Activated naive CD4-positive, alpha-beta T cell treated with anti-CD3 and anti-CD28 coated beads, Interleukin-2, amount 50 U/mL, for 24 hours (primary cell): ENCODE results near the gene EARS2.

Experiments used
- H3K27ac Mint-ChIP-seq: one replicate; pipeline ENCODE4 v1.8.0; 2021; ENCODE audit warnings: mild to moderate bottlenecking, mixed read lengths
- H3K27me3 Mint-ChIP-seq: one replicate; pipeline ENCODE4 v1.8.0; 2021; ENCODE audit warnings: mixed read lengths
- H3K36me3 Mint-ChIP-seq: one replicate; pipeline ENCODE4 v1.8.0; 2021; ENCODE audit warnings: mixed read lengths
- H3K4me1 Mint-ChIP-seq: one replicate; pipeline ENCODE4 v1.8.0; 2021; ENCODE audit warnings: mixed read lengths
- H3K4me3 Mint-ChIP-seq: one replicate; pipeline ENCODE4 v1.8.0; 2021; ENCODE audit warnings: mild to moderate bottlenecking, mixed read lengths
- H3K9me3 Mint-ChIP-seq: one replicate; pipeline ENCODE4 v1.8.0; 2021; ENCODE audit warnings: mixed read lengths

The EARS2 gene

DNA sequence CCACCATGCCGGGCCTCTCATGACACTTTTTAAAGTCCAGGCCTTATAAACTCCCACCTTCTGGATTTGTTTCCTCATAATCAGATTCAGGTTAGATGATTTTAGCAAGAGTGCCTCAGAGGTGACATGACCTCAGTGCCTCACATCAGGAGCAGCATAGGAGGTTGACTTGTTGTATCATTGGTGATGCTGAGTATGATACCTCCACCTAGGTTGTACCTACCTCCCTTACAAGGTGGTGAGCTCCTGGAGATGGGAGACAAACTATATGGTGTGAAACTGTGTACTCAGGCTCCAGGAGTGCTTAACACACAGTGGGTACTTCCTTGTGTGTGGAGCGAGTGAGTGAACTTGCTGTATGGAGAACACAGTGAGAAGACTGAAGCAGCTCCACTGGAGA is 20.3 kb upstream of the EARS2 start:
- H3K9me3 Mint-ChIP-seq, result no peaks in the 10 kb centered on the region
- H3K27me3 Mint-ChIP-seq, result no peaks in the 10 kb centered on the region
- peaks cover 5% of the 10 kb centered on the region for H3K36me3 Mint-ChIP-seq
- H3K4me3 Mint-ChIP-seq, result no peak overlapping the region
- no peaks in the 10 kb centered on the region for H3K4me1 Mint-ChIP-seq
- H3K27ac Mint-ChIP-seq, result no peak overlapping the region

DNA sequence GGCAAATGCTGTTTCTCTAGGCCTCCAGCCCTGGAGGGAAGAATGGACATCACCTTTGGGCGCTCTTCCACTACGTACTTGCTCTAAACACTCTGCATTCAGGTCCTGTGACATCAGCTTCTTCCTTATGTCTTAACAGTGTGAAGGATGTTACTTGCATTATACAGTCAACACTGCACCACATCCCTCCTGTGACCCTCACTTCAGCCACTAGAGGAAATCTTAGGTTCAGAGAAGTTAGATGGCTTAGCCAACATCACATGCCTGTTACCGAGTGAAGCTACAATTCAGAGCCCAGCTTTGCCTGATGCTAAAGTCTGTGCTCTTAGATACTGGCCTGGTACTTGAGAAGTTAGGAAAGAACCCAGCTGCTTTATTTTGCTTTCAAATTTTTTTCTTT is 18.7 kb upstream of the EARS2 start:
- Mint-ChIP-seq H3K27ac (no peak overlapping the region), H3K36me3 (peaks cover 7% of the 10 kb centered on the region), H3K4me3 (no peak overlapping the region), H3K27me3 (no peaks in the 10 kb centered on the region), H3K4me1 (no peaks in the 10 kb centered on the region), H3K9me3 (no peaks in the 10 kb centered on the region)

DNA sequence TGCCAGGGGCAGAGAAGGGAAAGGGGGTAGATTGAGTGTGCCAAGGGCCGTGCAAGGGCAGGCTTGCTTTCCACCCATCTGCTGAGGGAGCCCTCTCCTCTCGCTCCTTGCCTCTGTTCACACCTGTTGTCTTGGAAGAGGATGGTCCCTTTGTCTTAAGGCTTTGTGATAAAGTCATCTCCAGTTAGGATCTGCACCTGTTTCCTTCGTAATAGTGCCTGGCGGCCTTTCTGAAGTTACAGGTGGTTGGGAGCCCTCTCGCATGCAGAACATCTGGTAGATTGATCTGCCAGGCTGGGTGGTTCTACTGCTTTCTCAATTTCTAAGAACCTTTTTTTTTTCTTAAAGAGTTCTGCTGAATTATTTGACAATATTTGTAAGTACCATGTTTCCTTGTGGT is 16.7 kb upstream of the EARS2 start:
- H3K36me3 Mint-ChIP-seq, result peaks cover 7% of the 10 kb centered on the region
- no peak overlapping the region for H3K27ac Mint-ChIP-seq

DNA sequence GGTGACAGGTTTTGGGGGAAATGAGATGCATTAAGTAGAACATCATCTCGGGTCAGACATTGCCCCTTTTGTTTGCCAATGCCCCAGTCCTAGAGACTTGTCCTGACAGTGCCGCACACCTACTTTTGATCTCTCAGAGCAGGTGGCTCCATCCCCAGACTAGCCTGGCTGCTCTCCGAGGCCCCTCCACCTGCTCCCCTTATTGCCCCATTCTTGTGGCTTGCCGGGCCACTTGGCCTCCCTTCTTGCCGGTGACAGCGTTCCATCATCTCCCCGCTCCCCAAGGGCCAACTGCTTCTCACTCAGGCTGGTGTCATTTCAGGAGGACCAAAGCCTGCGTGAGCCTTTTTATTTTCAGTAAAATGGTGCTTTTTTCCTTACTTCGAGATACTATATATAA is 15.2 kb upstream of the EARS2 start:
- H3K4me3 Mint-ChIP-seq, result no peak overlapping the region
- no peaks in the 10 kb centered on the region for H3K4me1 Mint-ChIP-seq
- no peaks in the 10 kb centered on the region for H3K27me3 Mint-ChIP-seq
- no peak overlapping the region for H3K27ac Mint-ChIP-seq
- no peaks in the 10 kb centered on the region for H3K9me3 Mint-ChIP-seq
- H3K36me3 Mint-ChIP-seq, result peaks cover 7% of the 10 kb centered on the region

More for the DNA sequence above, 16.7 kb upstream of the EARS2 start:
- Mint-ChIP-seq H3K9me3 (no peaks in the 10 kb centered on the region), H3K4me3 (no peak overlapping the region), H3K27me3 (no peaks in the 10 kb centered on the region), H3K4me1 (no peaks in the 10 kb centered on the region)

DNA sequence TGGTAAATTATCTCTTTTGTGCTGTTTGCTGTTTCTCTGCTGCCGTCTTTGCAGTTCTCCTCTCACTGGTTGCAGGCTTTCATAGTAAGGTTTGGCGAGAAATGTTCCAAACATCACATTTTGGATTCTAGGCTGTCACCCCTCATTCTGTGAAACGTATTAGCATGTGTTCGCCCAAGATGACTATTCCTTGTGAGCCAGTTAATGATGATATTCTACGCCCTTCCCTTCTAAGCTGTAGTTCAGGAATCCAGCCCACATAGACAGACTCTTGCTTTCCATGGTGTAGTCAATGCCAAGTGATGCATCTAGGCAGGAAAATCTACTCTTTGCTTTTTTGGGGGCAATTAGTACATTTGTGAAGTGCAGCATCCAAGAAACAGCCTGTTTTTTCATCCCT is 14.7 kb upstream of the EARS2 start:
- peaks cover 7% of the 10 kb centered on the region for H3K36me3 Mint-ChIP-seq
- no peaks in the 10 kb centered on the region for H3K27me3 Mint-ChIP-seq
- no peak overlapping the region for H3K27ac Mint-ChIP-seq

DNA sequence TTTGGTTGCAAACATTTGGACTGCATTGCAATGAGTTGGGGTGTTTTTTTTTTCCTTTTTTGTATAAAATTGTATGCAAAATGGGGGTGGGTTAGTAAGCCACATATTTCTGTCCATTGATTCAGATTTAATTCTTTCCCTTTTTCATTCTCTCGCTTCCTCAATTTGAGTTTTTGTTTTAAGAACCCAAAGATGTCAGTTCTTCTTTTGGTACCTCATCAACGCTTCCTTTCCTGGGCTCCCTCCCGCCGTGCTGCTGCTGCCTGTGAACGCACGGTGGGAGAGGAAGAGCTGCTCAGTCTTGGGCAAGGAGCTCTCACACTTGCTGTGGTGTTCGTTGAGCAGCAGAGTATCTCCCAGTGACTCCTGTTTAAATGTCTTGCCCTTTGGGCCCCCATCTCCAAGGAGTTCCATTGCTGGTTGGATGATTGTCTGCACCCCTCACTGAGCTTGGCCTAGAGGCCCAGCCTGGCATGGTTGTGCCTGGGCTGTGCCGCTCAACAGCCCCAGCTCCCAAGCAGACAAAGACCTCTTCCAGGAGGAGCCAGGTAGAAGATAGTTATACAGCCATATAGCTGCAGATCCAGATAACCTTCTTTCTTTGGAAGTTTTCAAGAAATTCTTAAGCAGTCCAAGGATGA is 14.0 kb upstream of the EARS2 start:
- Mint-ChIP-seq H3K27ac (no peak overlapping the region), H3K4me1 (no peaks in the 10 kb centered on the region), H3K27me3 (no peaks in the 10 kb centered on the region), H3K9me3 (no peaks in the 10 kb centered on the region), H3K4me3 (no peak overlapping the region), H3K36me3 (peaks cover 7% of the 10 kb centered on the region)

More for the DNA sequence above, 14.7 kb upstream of the EARS2 start:
- Mint-ChIP-seq H3K4me1 (no peaks in the 10 kb centered on the region), H3K4me3 (no peak overlapping the region), H3K9me3 (no peaks in the 10 kb centered on the region)

DNA sequence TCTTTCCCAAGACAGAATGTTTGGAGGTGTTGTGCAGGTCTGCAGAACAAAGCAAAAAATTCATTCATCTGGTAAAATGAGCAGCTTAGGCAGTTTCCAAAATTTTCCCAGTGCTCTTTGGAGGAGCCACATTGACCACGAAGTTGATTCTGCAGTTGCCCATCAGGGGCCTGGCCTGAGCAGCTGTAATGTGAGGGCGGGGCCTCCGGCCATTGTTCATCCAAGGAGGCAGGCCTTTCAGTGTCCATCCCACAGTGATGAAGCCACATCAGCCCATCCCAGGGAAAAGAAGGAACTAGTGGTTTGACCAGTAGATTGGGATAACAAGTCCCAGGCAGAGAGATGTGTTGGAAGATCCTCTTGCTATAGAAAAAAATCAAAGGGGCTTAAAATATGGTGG is 10.5 kb upstream of the EARS2 start:
- Mint-ChIP-seq H3K4me3 (no peak overlapping the region), H3K4me1 (no peaks in the 10 kb centered on the region), H3K36me3 (peaks cover 13% of the 10 kb centered on the region), H3K27ac (no peak overlapping the region), H3K27me3 (no peaks in the 10 kb centered on the region), H3K9me3 (no peaks in the 10 kb centered on the region)

DNA sequence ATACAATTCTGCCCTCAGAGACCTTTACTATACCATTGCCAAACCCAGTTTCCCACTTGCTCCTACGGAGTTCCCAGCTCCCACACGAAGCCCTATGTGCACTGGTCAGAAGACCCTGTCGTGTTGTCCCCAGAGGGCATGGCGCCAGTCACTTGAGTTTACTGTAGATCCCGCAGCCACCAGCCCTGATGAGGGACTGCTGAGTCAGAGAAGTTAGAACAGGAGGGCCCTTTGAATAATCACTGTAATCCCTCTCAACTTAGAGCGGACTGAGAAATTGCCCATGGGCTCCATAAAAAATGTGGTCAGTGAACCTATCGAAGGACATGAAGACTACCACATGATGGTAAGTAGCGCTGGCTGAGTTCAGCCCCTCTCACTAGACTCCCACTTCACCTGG is 9.6 kb upstream of the EARS2 start:
- no peaks in the 10 kb centered on the region for H3K27me3 Mint-ChIP-seq
- peaks cover 15% of the 10 kb centered on the region for H3K36me3 Mint-ChIP-seq
- no peak overlapping the region for H3K27ac Mint-ChIP-seq
- H3K4me1 Mint-ChIP-seq, result no peaks in the 10 kb centered on the region
- no peak overlapping the region for H3K4me3 Mint-ChIP-seq
- H3K9me3 Mint-ChIP-seq, result no peaks in the 10 kb centered on the region

DNA sequence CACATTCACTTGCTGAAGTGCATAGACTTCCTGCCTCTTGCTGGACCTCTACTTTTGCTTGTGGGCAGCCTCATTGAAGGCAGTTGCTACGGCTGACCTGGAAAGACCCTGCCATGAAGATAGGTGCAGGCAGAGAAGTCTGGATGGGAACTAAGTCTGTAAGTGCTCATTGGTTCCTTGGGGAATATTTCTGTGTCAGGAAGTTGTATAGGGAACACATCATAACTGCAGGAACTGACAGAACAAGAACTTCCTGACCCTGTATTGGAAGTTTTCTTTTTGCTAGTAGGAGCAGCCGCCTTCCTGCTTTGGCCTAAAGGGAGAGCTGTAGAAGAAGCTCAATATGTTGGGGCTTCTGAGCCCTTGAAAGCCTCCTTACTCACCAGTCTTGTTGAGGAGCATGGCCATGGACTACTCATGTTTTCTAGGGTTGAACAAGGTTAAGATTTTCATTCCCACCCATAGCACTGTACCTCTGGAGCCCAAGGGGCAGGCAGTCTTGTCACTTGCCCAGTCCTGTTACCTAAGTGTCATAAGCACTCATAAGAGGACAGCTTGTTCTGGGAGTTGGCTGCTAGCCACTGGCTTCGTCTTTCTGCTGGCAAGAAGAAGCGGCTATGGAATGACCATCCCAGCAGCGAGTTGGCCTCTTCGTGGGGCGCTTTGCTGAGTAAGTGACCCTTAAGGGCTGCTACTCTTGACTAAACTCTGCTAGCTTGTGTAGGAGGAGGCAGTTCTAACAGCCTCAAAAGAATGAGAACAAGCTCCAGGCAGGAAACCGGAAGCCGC is 7.6 kb upstream of the EARS2 start:
- H3K36me3 Mint-ChIP-seq, result peaks cover 13% of the 10 kb centered on the region
- no peaks in the 10 kb centered on the region for H3K9me3 Mint-ChIP-seq
- peaks cover 10% of the 10 kb centered on the region for H3K4me1 Mint-ChIP-seq
- no peak overlapping the region for H3K27ac Mint-ChIP-seq
- H3K27me3 Mint-ChIP-seq, result no peaks in the 10 kb centered on the region
- H3K4me3 Mint-ChIP-seq, result no peak overlapping the region

DNA sequence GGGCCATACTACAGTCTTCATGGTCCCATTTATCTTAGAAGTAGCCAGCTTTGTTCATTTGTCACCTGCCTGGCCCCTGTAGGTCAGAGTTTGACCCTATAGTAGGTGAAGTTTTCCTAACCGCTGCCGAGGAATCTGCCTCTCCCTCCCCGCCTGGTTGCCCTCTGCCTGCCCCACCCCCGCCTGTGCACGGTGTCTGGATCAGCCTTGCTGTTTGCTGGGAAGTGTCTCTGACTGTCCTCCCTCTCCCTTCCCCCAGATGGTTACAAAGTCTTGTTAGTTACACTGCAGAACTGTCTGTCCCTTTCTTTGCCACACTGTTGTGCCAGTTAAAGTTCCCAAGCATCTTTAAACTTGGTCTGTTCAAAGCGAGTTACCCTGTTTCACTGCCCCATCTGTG is 6.0 kb upstream of the EARS2 start:
- peaks cover 25% of the 10 kb centered on the region for H3K4me1 Mint-ChIP-seq
- no peak overlapping the region for H3K27ac Mint-ChIP-seq
- no peak overlapping the region for H3K4me3 Mint-ChIP-seq
- no peaks in the 10 kb centered on the region for H3K27me3 Mint-ChIP-seq
- H3K9me3 Mint-ChIP-seq, result no peaks in the 10 kb centered on the region
- peaks cover 10% of the 10 kb centered on the region for H3K36me3 Mint-ChIP-seq

DNA sequence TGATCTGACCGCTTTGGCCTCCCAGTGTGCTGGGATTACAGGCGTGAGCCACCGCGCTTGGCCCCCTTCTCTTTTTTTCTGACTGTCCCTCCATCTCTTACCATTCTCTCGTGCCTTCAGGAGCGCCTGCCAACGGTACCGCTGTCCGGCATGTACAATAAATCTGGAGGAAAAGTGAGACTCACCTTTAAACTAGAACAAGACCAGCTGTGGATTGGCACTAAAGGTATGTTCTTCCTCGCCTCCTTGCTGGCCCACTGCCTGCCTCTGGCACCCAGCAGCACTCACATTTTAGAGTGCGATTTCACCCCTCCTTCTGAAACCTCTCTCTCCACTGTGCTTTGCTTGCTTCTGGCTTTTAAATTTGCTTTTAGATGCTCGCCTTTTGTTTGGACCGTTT is 5.4 kb upstream of the EARS2 start:
- H3K4me3 Mint-ChIP-seq, result no peak overlapping the region

DNA sequence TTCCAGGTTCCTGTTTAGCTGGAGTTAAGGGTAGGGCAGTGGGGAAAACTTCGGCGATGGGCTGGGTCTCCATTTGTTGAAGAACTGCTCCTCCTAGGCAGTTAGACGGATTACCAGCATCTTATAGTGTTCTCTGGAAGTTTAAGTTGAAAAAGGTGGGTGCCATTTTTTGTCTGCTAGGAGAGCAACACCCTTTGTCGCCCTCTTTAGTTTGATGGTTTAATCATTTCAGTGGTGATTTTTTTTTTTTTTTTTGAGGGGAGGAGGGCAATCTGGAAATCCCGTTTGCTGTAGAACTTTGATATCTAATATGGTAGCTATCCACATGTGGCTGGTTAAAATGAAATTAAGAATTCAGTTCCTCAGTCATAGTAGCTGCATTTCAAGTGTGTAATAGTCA is 4.4 kb upstream of the EARS2 start:
- no peaks in the 10 kb centered on the region for H3K9me3 Mint-ChIP-seq
- no peak overlapping the region for H3K27ac Mint-ChIP-seq
- peaks cover 30% of the 10 kb centered on the region for H3K4me1 Mint-ChIP-seq
- H3K27me3 Mint-ChIP-seq, result no peaks in the 10 kb centered on the region
- H3K36me3 Mint-ChIP-seq, result peaks cover 13% of the 10 kb centered on the region
- no peak overlapping the region for H3K4me3 Mint-ChIP-seq

More for the DNA sequence above, 5.4 kb upstream of the EARS2 start:
- Mint-ChIP-seq H3K27me3 (no peaks in the 10 kb centered on the region), H3K9me3 (no peaks in the 10 kb centered on the region), H3K4me1 (peaks cover 25% of the 10 kb centered on the region), H3K36me3 (peaks cover 10% of the 10 kb centered on the region), H3K27ac (no peak overlapping the region)

DNA sequence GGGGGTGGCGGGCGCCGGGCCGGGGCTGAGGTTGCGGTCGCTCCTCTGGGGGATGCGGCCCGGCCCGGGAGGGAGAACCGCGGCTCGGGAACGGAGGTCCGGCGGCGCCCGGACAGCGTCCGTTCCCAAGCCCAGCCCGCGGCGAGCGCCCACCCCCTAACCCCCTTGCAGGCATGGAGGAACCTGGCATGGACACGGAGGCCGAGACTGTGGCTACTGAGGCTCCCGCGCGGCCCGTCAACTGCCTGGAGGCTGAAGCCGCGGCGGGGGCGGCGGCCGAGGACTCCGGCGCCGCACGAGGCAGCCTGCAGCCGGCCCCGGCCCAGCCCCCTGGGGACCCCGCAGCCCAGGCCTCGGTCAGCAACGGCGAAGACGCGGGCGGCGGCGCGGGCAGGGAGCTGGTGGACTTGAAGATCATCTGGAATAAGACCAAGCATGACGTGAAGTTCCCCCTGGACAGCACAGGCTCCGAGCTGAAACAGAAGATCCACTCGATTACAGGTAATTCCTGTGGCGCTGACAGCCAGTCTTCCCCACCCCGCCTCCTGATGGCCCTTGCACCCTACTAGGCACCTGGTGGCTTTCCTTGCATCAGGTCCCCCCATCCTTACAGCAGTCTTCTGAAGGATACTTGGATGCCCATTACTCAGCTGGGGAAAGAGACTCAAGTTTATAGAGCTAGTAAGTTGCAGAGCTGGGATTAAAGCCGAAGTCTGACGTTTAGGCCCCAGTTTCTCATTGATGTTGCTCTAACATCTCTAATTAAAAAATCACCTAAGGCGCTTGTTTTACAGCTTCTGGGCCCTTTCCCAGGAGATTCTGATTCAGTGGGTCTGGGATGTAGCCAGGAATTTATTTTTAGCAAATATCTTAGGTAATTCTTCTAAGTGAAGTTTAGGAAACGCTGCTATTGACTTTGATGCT is 891 bp upstream of the EARS2 start:
- Mint-ChIP-seq H3K36me3 (peaks cover 8% of the 10 kb centered on the region), H3K9me3 (no peaks in the 10 kb centered on the region), H3K27ac (peak overlapping the region; percentile 93), H3K4me1 (peaks cover 41% of the 10 kb centered on the region), H3K4me3 (peak overlapping the region; percentile 96), H3K27me3 (no peaks in the 10 kb centered on the region)

DNA sequence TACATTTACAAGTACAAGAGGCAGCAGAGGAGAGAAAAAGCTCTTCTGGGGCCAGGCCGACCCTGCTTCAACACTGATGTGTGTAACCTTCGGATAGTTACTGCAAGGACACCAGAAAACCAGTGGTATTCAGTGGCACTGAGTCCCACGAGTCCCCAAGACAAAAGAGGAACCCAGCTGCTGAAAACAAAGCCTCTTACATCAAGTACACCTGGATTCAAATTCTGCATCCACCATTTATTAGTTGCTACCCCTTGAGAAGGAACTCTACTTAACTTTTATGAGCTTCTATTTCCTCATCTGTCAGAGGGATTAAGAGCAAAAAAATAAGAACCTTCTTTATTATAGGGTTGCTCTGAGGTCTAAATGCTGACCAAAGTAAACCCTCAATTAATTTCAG is 2.6 kb downstream of the EARS2 start:
- Mint-ChIP-seq H3K9me3 (no peaks in the 10 kb centered on the region), H3K4me3 (no peak overlapping the region), H3K36me3 (peaks cover 6% of the 10 kb centered on the region), H3K4me1 (peaks cover 28% of the 10 kb centered on the region), H3K27me3 (no peaks in the 10 kb centered on the region), H3K27ac (peak overlapping the region; percentile 75)

DNA sequence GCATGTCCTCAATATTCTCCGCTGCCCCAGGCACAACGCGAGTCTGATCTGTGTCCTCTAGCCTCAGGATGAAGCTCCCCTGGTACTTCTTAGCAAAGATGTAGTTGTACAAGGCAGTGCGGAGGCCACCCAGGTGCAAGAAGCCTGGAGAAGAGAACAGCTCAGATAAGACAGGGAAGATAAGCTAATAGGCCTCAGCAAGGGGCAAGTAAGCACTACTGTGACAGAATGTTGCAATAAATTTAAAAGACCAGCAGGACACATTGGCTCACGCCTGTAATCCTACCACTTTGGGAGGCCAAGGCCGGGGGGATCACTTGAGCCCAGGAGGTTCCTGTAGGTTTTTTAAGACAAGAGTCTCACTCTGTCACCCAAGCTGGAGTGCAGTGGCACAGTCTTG is 5.0 kb downstream of the EARS2 start:
- Mint-ChIP-seq H3K36me3 (peaks cover 10% of the 10 kb centered on the region), H3K4me1 (peaks cover 16% of the 10 kb centered on the region), H3K4me3 (no peak overlapping the region), H3K27ac (no peak overlapping the region), H3K27me3 (no peaks in the 10 kb centered on the region), H3K9me3 (no peaks in the 10 kb centered on the region)

DNA sequence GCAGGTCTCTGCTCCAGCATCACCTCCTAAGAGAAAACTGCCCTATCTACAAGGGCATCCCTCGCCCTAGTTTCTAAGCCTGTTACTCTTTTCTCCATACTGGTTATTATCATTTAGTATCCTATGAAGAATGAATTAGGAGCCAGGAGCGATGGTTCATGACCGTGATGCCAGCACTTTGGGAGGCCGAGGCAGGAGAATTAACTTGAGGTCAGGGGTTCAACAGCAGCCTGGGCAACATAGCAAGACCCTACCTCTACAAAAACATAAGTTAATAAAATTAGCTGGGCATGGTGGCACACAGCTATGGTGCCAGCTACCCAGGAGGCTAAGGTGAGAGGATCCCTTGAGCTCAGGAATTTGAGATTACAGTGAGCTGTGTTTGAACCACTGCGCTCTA is 7.2 kb downstream of the EARS2 start:
- H3K36me3 Mint-ChIP-seq, result peaks cover 11% of the 10 kb centered on the region
- H3K9me3 Mint-ChIP-seq, result no peaks in the 10 kb centered on the region
- H3K4me3 Mint-ChIP-seq, result no peak overlapping the region
- peaks cover 8% of the 10 kb centered on the region for H3K4me1 Mint-ChIP-seq
- no peaks in the 10 kb centered on the region for H3K27me3 Mint-ChIP-seq
- no peak overlapping the region for H3K27ac Mint-ChIP-seq
